LNCaP clone FGC (cell line): ENCODE data around the gene THPO.
"Not testable (repeated sequence)": the region's sequence is repeated elsewhere in the genome, so short reads cannot be mapped to it uniquely, and the experiment has no call there.

ENCODE experiments used
- DNase-seq: peaks from one replicate; pipeline ENCODE4 v3.0.0-alpha.2; 2011; ENCODE audit warnings: low read depth
- H3K4me3 ChIP-seq: 2 replicates; pipeline ENCODE4 v1.5.1; 2011; ENCODE audit warnings: mild to moderate bottlenecking, low read depth, low read length, control low read depth
- TF ChIP-seq, protein P1 (sequence below): IDR thresholded peaks from 2 replicates; pipeline ENCODE4 v1.5.1; 2012; ENCODE audit warnings: mild to moderate bottlenecking; ENCODE audit not compliant: control insufficient read depth, insufficient read depth; ENCODE audit errors: extremely low read depth

Gene THPO

DNA sequence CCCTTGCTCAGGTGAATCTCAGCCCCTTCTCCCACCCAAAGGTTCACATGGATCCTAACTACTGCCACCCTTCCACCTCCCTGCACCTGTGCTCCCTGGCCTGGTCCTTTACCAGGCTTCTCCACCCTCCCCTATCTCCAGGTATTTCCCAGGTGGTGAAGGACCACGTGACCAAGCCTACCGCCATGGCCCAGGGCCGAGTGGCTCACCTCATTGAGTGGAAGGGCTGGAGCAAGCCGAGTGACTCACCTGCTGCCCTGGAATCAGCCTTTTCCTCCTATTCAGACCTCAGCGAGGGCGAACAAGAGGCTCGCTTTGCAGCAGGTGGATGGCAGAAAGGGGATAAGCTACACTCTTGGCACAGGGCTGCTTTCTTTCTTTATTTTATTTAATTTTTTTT is 36.1 kb downstream of the THPO start:
- TF ChIP-seq, protein P1, sequence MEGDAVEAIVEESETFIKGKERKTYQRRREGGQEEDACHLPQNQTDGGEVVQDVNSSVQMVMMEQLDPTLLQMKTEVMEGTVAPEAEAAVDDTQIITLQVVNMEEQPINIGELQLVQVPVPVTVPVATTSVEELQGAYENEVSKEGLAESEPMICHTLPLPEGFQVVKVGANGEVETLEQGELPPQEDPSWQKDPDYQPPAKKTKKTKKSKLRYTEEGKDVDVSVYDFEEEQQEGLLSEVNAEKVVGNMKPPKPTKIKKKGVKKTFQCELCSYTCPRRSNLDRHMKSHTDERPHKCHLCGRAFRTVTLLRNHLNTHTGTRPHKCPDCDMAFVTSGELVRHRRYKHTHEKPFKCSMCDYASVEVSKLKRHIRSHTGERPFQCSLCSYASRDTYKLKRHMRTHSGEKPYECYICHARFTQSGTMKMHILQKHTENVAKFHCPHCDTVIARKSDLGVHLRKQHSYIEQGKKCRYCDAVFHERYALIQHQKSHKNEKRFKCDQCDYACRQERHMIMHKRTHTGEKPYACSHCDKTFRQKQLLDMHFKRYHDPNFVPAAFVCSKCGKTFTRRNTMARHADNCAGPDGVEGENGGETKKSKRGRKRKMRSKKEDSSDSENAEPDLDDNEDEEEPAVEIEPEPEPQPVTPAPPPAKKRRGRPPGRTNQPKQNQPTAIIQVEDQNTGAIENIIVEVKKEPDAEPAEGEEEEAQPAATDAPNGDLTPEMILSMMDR, result no peak
- DNase-seq, result no peak
- no peak overlapping the region for H3K4me3 ChIP-seq

DNA sequence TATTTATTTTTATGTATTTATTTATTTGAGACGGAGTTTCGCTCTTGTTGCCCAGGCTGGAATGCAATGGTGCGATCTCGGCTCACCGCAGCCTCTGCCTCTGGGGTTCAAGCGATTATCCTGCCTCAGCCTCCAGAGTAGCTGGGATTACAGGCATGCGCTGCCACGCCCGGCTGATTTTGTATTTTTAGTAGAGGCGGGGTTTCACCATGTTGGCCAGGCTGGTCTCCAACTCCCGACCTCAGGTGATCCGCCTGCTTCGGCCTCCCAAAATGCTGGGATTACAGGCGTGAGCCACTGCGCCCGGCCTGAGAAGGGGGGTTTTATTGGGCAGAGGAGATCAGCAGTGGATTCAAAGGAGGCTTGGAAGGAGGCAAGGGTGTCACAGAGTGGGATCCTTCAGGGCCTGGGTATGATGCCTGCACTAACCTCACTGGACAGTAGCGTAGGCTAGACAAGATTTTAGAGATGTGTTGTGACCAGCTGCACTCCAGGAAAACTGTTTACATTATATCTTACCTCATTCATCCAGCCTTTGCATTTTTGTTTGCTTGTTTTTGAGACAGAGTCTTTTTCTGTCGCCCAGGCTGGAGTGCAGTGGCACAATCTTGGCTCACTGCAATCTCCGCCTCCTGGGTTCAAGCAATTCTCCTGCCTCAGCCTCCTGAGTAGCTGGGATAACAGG is 38.4 kb downstream of the THPO start:
- not testable (repeated sequence) for DNase-seq, H3K4me3 ChIP-seq

DNA sequence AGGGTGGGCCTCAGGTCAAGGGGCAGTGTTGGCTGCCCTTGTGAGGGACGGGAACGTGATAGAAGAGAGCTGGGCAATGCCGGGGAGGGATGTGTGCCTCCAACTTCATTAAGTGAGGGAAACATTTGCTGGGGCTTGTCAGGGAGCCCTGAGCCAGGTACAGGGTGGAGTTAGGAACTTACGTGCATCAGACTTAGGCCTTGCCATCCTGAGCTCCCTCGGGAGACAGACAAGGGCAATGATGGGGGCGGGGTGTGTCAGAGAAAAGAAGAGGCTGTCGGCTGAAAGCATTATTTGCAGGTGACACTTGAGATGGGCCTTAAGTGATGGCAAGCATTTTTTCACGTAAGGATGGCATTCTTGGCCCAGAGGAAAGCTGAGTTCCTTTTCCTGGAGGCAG is 39.0 kb downstream of the THPO start:
- no peak overlapping the region for H3K4me3 ChIP-seq
- DNase-seq, result no peak
- TF ChIP-seq, protein P1, result no peak

DNA sequence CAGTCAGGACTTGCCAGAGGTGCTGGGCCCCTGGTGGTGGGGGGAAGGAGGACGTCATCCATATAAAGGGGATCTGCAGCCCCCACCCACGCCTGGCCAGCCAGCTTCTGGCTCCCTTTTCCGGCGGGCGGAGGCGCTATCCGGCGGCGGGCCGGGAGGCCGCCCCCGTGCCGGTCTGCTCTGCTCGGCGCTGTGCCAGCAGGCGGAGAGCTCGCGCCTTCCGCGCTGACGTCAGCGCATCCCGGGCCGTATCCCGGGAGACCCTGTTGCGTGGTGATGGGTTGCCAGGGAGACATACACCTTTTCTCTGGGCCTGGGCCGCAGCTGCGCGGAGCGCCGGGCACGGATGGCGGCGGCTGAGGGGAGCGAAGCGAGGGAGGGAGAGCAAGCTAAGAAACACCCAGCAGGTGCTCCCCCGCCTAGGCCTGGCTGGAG is 39.5 kb downstream of the THPO start:
- H3K4me3 ChIP-seq, result no peak overlapping the region
- no peak for DNase-seq
- TF ChIP-seq, protein P1, result no peak

DNA sequence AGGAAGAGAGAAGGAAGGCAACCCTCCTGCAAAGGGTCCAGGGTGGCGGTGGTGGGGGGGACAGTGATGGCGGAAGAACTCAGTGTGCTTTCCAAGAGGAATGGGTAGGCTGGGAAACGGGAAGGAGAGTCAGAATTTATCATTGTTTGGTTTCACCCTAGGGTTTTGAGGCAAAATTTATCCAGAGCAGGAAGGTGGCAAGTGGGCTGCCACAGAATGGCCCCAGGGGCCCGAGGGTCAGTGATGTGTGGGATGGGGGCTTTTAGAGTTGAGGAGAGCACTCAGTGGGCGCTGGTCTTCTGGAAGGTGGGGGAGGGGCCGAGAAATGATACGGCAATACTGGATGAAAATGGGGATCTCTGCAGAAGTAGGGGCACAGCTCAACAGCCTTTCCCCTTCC is 40.0 kb downstream of the THPO start:
- DNase-seq, result no peak
- TF ChIP-seq, protein P1, result no peak
- peak overlapping the region; percentile 72; the same call in 1 of the 2 replicates for H3K4me3 ChIP-seq

DNA sequence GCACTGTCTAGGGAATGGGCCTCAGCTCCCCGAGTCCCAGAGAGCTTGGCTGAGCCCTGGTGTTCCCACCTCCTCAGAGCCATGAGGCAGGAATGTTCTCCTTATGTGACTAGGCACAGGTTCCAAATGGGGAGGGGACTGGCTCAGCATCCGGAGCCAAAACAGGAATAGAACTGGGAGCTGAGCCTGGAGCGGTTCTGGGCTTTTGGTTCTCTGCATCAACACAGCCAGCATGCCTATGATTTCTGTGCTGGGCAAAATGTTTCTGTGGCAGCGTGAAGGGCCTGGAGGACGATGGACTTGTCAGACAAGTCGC is 40.6 kb downstream of the THPO start, which contains the start of gene FAM131A:
TSS of gene FAM131A (plus strand) at position 202 of the 316 bp plus-strand sequence. CDS start at position 233, 31 bp downstream.
- H3K4me3 ChIP-seq, result peak within 1 kb of the TSS; percentile 72
- no peak for DNase-seq
- TF ChIP-seq, protein P1, result no peak

DNA sequence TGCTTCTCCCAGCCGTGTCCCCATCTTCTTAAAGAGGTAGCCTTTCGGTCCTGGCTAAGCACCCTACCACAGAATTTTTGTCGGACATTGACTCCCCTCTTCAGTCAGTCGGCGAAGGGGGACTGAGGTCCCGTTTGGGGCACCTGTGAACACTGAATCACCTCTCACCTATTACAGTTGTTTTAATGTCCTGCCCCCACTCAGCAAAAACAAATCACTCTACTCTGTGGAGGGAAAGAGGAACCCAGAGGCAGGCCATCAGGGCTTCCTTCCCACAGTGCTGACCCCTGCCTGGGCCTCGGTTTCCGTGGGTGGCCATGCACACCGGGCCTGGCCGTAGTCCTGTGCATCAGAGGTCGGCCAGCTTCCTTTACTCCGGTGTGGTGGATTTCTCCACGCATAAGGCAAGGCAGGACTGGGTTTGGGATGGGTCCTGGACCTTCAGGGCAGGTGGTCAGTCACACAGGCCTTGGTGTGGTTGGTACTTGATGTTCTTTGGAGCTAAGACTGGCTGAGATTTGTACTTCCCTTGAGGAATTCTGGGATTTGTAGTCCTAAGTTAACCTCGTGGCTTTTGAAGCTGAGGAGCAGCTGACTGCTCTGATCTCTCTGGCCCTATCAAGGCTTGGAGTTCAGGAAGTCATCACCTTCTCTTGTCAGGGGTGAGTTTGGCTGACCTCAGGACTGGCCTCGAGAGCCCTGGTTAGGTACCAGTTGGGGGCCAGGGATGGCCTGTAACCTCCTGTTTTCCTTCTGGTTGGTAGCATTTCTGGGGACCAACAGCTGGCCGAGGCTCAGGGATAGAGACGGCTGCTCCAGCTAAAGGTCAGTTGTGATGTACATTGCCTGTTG is 41.2 kb downstream of the THPO start:
- peak; percentile 59 for DNase-seq
- peak overlapping the region; percentile 72 for H3K4me3 ChIP-seq
- TF ChIP-seq, protein P1, result no peak
